ENCODE results near the gene ZNF302. TPM values are rescaled to one million over a fixed set of nuclear protein-coding genes. Genes with fewer than 3 reads are reported as not detected.
"Not testable (repeated sequence)": the region's sequence is repeated elsewhere in the genome, so short reads cannot be mapped to it uniquely, and the experiment has no call there.

ZNF302 gene
- total RNA-seq, 1 experiment from 2014 or later = 26.7 TPM

- DNase-seq (ENCODE audit: low read depth) = no peak
These were observed 5.5 kb upstream of the ZNF302 start for GRCh38 chr19:34671972-34672371.

GRCh38 chr19:34673590-34673989 is 3.9 kb upstream of the ZNF302 start:
- no peak for DNase-seq (ENCODE audit: low read depth)

- no peak for DNase-seq (ENCODE audit: low read depth)
These were observed 2.2 kb upstream of the ZNF302 start for GRCh38 chr19:34675250-34675649.

GRCh38 chr19:34675919-34676318 is 1.6 kb upstream of the ZNF302 start:
- DNase-seq (ENCODE audit: low read depth) = no peak

- no peak for DNase-seq (ENCODE audit: low read depth)
These were observed 637 bp upstream of the ZNF302 start, which contains the start of gene SCGB2B2 for GRCh38 chr19:34676697-34677385. SCGB2B2 (minus strand) TSS chr19:34677159; CDS start chr19:34594563, 82,596 bp downstream.

DNA sequence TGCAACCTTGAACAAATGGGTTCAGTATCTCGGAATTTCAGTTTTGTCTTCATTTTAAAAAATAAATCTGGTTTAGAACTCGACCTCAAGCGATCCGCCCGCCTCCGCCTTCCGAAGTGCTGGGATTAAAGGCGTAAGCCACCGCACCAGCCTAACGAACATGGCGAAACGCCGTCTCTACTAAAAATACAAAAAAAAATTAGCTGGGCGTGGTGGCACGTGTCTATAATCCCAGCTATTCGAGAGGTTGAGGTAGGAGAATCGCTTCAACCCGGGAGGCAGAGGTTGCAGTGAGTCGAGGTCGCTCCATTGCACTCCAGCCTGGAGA is 571 bp downstream of the ZNF302 start:
- no peak for DNase-seq (ENCODE audit: low read depth)

DNA sequence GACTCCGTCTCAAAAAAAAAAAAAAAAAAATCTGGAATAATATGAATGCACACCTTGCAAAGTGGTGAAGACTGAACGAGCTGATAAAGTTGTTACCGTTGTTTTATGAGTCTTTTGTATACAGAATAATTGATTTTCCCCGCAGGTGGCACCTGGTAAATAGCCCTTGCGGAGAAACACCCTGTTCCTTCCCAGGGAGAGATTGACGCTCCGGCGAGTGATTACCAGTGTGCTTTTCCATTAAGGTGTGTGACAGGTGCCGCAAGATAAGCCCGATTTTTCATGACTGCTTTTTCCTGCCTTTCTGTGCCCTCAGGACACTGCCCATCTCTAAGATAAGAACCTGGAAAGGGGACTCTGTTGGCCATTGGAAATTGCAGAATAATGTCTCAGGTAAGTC is 943 bp downstream of the ZNF302 start:
- no peak for DNase-seq (ENCODE audit: low read depth)

GRCh38 chr19:34681478-34681877 is 4.0 kb downstream of the ZNF302 start:
- no peak for DNase-seq (ENCODE audit: low read depth)

DNA sequence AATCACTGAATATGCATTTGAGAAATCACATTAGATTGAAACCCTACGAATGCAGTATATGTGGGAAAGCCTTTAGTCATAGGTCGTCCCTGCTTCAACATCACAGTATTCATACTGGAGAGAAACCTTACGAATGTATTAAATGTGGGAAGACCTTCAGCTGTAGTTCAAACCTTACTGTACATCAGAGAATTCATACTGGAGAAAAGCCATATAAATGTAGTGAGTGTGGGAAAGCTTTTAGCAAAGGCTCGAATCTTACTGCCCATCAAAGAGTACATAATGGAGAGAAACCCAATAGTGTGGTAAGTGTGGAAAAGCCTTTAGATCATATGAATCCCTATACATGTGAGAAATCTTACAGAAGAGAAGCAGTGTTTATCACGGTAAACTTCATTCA is 7.8 kb downstream of the ZNF302 start:
- DNase-seq (ENCODE audit: low read depth) = not testable (repeated sequence)

- DNase-seq (ENCODE audit: low read depth) = no peak
These were observed 9.0 kb downstream of the ZNF302 start for GRCh38 chr19:34686455-34686854.

- no peak for DNase-seq (ENCODE audit: low read depth)
These were observed 9.9 kb downstream of the ZNF302 start for GRCh38 chr19:34687348-34687747.

- no peak for DNase-seq (ENCODE audit: low read depth)
These were observed 11.1 kb downstream of the ZNF302 start for GRCh38 chr19:34688592-34688991.

DNA sequence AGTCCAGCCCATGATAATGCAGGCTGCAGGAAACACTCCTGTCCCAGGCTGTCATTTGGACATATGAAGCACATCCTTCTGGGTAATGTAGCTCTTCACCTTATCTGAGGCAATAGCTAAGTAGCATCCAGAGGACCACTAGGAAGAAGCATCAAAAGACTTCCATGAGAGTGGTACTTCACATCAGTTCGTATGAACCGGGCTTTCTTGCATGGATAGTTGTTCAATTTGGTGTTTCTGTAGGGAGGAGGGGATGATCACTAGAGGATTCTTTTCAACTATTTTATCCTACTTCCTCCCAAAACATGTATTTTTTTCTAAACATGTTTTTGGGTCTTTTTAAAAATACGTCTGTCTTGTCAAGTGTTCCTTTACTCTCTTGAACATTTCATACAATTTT is 12.9 kb downstream of the ZNF302 start:
- DNase-seq (ENCODE audit: low read depth) = no peak

DNA sequence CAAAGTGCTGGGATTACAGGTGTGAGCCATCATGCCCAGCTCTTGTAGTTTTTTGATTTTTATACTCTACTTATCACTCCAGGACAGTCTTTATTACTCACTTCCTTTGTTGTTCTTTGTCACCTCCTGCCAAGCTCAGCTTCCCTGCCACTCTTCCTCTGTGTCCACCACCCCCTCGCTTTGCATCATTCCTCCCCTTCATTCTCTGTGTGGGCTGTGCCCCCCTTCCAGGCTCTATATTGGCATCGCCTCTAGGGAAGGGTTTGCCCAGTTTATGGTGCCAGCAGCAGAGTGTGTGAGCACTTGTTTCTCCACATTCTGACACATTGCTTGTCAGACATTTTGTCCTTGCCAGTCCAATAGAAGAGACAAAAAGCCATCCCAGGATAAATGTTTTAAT is 15.1 kb downstream of the ZNF302 start:
- DNase-seq (ENCODE audit: low read depth) = no peak

- no peak for DNase-seq (ENCODE audit: low read depth)
These were observed 30.2 kb downstream of the ZNF302 start for GRCh38 chr19:34707661-34708060.

DNA sequence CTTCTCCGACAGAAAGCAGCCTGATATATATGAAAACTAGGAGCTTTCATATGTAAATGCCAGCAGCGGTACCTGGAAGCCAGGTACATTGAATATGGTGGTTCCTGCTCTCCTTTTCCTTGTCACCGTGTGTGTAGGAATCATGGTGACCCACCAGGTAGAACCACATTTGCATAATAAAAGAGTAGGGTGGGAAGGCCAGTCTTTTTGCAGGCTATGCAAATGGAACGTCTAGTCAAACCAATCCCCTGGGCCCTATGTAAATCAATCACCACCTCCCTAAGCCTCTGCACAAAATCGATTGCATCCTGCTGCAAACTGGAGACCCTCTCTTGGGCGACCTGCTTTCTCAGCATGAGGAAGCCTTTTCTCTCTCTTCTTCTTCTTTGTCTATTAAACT is 34.4 kb downstream of the ZNF302 start:
- DNase-seq (ENCODE audit: low read depth) = no peak

DNA sequence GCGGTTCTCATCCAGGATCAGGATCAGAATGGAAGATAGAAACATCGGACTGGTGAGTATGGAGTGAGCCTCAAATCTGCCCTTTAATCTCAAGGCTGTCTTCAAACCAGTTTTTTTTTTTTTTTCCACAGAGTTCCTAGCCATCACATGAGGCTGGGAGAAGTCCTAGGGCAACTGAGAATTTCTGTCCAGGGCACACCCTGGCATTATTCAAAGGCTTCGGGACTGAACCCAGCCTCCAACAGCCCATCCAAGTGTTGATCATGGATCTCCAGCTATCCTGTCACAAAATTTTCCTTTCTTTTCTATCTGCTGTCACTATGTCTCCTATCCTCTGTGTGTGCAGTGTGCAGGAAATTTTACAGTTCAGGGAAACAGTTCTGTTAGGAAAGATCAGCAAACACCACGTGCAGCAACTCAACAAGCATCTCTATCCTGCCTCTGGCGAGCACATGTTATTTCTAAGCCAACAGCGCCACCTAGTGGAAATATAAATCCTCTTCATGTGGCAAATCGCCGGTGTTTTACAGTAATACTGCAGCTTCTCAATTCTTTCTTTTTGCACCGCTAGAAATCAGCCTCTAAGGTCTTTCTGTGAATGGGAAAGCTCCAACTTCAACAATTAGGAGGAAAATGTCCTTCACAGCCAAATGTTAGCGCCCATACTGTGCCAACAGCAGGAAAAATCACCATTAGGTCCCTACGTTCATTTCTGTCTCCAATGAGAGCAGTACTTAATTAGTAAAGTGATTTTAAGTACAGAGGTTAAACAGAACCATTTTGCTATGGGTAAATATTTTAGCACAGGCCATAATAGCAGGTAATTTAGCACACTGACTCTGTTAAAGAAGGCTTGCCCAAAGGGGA is 35.1 kb downstream of the ZNF302 start:
- peak; percentile 77 for DNase-seq (ENCODE audit: low read depth)

DNA sequence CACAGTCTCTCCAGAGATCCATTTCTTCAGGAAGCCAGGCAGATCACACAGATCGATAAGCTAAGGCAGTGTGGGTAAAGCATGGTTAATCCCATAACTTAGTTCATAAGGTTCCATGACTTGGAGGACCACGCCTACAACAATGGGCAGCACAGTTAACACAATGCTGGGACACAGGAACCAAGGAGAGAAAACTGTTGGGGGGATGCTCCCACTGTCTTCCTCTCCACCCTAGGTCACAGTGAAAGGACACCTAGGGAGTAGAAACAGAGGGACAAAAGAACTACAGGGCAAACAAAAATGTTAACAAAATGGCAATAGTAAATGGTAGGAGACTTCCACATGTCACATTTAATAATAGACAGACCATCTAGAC is 35.8 kb downstream of the ZNF302 start:
- DNase-seq (ENCODE audit: low read depth) = no peak

- DNase-seq (ENCODE audit: low read depth) = no peak
These were observed 37.9 kb downstream of the ZNF302 start for GRCh38 chr19:34715357-34715756.

GRCh38 chr19:34722353-34722752 is 44.9 kb downstream of the ZNF302 start:
- peak; percentile 6 for DNase-seq (ENCODE audit: low read depth)

DNA sequence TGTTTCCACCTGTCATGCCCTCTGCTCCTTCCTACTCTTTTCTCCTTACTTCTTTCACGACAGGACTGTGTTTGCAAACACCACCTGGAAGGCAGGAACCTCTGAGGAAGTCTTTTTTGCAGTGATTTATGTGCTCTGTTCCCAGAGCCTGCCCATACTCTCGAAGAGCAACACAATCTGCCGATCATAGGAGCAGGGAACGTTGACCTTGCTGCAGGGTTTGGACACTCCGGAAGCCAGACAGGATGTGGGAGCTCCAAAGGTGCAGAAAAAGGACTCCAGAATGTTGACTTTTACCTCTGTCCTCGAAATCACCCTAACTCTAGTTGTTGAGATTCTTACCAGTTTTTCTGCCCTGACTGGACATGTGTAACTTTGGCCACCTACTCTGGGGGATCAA is 47.9 kb downstream of the ZNF302 start:
- DNase-seq (ENCODE audit: low read depth) = no peak

DNA sequence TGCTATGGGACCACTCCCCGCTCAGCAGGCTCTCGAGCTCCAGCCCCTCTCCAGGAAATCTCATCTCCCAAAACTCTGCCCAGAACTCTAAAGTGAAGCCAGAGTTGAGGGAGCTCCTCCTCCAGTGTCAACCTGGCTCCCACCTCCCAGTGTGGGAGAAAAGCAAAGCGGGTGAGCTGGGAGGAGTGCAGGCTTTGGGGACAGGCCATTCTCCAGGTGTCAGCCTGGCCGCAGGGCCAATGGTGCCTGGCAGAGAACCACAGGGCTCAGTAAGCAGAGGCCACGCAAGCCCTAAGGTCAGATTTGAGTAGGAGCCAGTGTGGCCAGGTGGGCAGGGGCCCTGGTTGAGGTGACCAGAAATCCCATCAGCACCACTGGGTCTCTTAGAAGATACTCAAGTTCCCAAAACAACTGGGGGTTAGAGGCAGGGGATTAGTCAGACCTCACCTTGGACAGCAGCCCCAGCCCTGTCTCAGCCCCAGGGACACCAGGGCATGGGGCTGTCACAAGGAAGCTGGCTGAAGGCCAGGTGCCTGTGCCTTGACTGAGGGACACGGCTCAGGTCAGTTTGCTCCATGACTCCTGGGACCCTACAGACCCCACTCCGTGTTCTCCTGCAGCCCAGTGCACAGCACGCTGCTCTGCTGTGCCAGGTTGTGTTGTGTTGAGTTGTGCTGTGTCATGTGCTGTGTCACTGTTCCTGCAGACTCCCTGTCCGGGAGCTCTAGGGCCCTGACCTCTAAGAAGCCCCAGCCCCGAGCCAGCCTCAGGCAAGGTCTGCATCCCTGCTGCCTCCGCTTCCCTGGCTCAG is 53.7 kb downstream of the ZNF302 start:
- DNase-seq (ENCODE audit: low read depth) = no peak

- no peak for DNase-seq (ENCODE audit: low read depth)
These were observed 54.5 kb downstream of the ZNF302 start for GRCh38 chr19:34731964-34732363.

Data from RPMI7951 (cell line).